Motor neuron (in vitro differentiated cells): ENCODE data around the gene ADCY5. TPM values are rescaled to one million over a fixed set of nuclear protein-coding genes. Genes with fewer than 3 reads are reported as not detected.

Source experiments
- ATAC-seq, 8 experiments: fragments of 200-7000 bp; cut with Tn5 transposase; replicated peaks in 6 of 8; 2 replicates each; pipeline ENCODE4 v1.8.0; 2021; ENCODE audit warnings: mild to moderate bottlenecking in 8 of 8, moderate library complexity in 8 of 8
- H3K27ac ChIP-seq, 2 donors: fragments of 250-450 bp; sonication (Bioruptor Pico); 2 replicates each; pipeline ENCODE4 v1.9.0; 2021; ENCODE audit warnings: antibody characterized with exemption in 2 of 2, mild to moderate bottlenecking in 2 of 2, moderate library complexity in 1 of 2
- H3K4me1 ChIP-seq, 2 donors: fragments of 250-450 bp; sonication (Bioruptor Pico); replicated peaks in 1 of 2; 2 replicates each; pipeline ENCODE4 v1.6.1; 2021; ENCODE audit warnings: antibody characterized with exemption in 2 of 2, mild to moderate bottlenecking in 2 of 2, moderate library complexity in 1 of 2
- H3K4me3 ChIP-seq, 5 donors: fragments of 250-450 bp; sonication (Bioruptor Pico); 2 replicates each; pipeline ENCODE4 v1.9.0; 2021; ENCODE audit warnings: antibody characterized with exemption in 5 of 5, mild to moderate bottlenecking in 5 of 5, moderate library complexity in 4 of 5
- WGBS, 10 experiments: fragments of 450-650 bp; shearing (Covaris generic); methylation state at CpG; one replicate each; pipeline ENCODE4 v1.0.0; 2022; 5-methylcytosine and 5-hydroxymethylcytosine counted together
- in situ Hi-C, 9 experiments: fragments of 400-800 bp; cut with MboI; loops; one replicate each; pipeline ENCODE4 v1.15.0; 2021; ENCODE audit warnings: low sequenced_read_pairs in 9 of 9, low pct_unique_long_range_greater_than_20kb in 2 of 9; ENCODE audit not compliant: unreplicated experiment in 9 of 9
- total RNA-seq, 8 experiments: library from RNA; unstranded; fragments of 300-600 nt; gene quantifications; 2 replicates each; pipeline versions ENCODE4 v1.2.3 to v1.2.4, GENCODE V29; 2022

Gene ADCY5
- total RNA-seq, 8 experiments from 2014 or later: 0.49 to 14.4 (median 8.2) TPM

GRCh38 chr3:123442125-123442524 is 6.8 kb downstream of the ADCY5 start:
- no peak overlapping the region for H3K27ac ChIP-seq
- H3K4me3 ChIP-seq: no peak overlapping the region
- H3K4me1 ChIP-seq: peaks cover 32 to 36% of the 10 kb centered on the region in 2 donors
- no peak for ATAC-seq
- 40 to 100% (median 72%) methylated on average over 1 to 8 of the region's 9 CpGs; no CpG with 5 or more reads in 3 of the 10 experiments for WGBS, 10 experiments
- in situ Hi-C loops: no loop called here

GRCh38 chr3:123439806-123440580 is 8.9 kb downstream of the ADCY5 start:
- in situ Hi-C loops: no loop called here
- Histone ChIP-seq H3K4me1 (peaks cover 17 to 18% of the 10 kb centered on the region in 2 donors), H3K27ac (no peak overlapping the region), H3K4me3 (no peak overlapping the region)
- no peak for ATAC-seq
- 16 to 100% (median 75%) methylated on average over 1 to 4 of the region's 9 CpGs; no CpG with 5 or more reads in 4 of the 10 experiments for WGBS, 10 experiments

DNA sequence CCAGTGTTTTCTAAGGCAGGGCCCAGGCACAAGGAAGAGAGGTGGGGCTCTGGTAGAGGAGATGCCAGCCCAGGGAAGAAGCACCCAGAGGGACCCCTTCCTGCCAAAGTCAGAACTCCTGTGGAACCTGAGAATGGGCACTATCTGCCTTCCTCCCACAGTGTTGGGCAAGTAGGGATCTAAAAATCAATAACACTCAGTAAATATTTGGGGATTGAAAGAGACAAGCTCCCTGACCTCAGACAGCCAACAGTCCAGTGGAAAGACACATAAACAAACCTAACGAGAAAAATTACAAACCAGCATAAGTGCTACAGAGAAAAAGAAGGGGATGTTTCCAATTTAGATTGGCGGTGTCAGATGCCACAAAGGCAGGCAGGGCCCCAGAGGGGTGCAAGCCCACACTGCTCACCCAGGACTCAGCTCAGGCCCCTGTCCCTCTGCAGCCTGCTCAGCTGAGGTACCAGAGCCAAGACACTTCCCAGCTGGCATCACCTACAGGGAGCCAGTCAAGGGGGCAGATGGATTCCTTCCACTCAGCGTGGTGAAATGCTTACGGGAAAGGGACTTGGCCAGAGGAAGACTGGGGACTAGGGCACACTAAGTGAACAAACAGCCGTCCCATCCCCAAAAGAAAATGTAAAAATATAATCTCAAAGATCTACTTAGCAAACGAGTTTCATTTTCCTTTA is 15.9 kb downstream of the ADCY5 start:
- Histone ChIP-seq H3K4me3 (no peak overlapping the region), H3K4me1 (peaks cover 9 to 14% of the 10 kb centered on the region in 2 donors), H3K27ac (no peak overlapping the region)
- in situ Hi-C loops: no loop called here
- WGBS, 10 experiments: 20 to 94% (median 75%) methylated on average over 1 to 3 of the region's 6 CpGs; no CpG with 5 or more reads in 5 of the 10 experiments
- ATAC-seq: no peak

DNA sequence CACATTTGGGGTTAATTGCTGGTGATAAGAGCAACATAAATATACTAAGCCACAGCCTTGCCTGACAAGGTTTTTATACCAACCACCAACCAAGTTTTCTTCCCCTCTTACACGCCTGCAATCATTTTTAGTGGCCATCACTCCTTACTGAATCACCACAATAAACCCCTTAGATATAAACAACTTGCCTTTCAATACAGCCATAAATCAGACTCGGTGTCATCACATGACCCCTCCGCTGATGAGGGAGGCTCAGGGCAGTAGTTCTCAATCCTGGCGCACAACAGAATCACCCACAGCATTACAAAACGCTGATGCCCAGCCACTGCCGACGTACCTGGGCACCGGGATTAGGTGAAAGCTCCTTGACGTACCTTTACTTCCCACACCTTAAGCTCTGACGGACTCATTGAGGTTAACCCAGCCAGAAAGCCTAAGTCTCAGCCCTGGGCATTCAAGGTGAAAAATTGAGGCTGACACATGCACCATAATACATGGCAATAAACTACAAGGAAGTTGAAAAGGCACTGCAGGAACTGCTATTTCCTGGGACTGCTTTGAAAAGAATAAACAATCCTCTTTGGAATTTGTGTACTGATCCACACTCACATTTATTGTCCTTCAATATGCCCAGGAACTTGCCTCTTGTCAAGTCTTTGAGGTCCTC is 17.1 kb downstream of the ADCY5 start:
- peaks cover 9 to 14% of the 10 kb centered on the region in 2 donors for H3K4me1 ChIP-seq
- H3K4me3 ChIP-seq: no peak overlapping the region
- peak in 5 of 8 experiments; percentile 91 to 96 (median 94) for ATAC-seq
- WGBS, 10 experiments: 7 to 50% (median 28%) methylated on average over 1 to 5 of the region's 10 CpGs; no CpG with 5 or more reads in 2 of the 10 experiments
- no peak overlapping the region for H3K27ac ChIP-seq
- in situ Hi-C loops: no loop called here

- 44 to 100% (median 69%) methylated on average over 1 to 5 of the region's 5 CpGs; no CpG with 5 or more reads in 2 of the 10 experiments for WGBS, 10 experiments
- no peak overlapping the region for H3K27ac ChIP-seq
- H3K4me1 ChIP-seq: peaks cover 9 to 14% of the 10 kb centered on the region in 2 donors
- in situ Hi-C loops: no loop called here
- no peak for ATAC-seq
- H3K4me3 ChIP-seq: no peak overlapping the region
Observed at GRCh38 chr3:123431007-123431657, 17.8 kb downstream of the ADCY5 start.

GRCh38 chr3:123430266-123430665 is 18.6 kb downstream of the ADCY5 start:
- no peak for ATAC-seq
- H3K4me3 ChIP-seq: no peak overlapping the region
- H3K27ac ChIP-seq: no peak overlapping the region
- in situ Hi-C loops: no loop called here
- WGBS, 10 experiments: 51 to 100% (median 100%) methylated on average over 1 to 5 of the region's 11 CpGs; no CpG with 5 or more reads in 5 of the 10 experiments
- H3K4me1 ChIP-seq: peaks cover 9 to 14% of the 10 kb centered on the region in 2 donors

GRCh38 chr3:123429362-123430125 is 19.3 kb downstream of the ADCY5 start:
- peaks cover 9 to 14% of the 10 kb centered on the region in 2 donors for H3K4me1 ChIP-seq
- H3K27ac ChIP-seq: no peak overlapping the region
- in situ Hi-C loops: no loop called here
- H3K4me3 ChIP-seq: no peak overlapping the region
- WGBS, 10 experiments: no CpG with 5 or more reads among the region's 10 CpGs
- ATAC-seq: no peak

GRCh38 chr3:123424999-123425712 is 23.7 kb downstream of the ADCY5 start:
- no peak for ATAC-seq
- WGBS, 10 experiments: 19 to 98% (median 54%) methylated on average over 1 to 6 of the region's 8 CpGs; no CpG with 5 or more reads in 6 of the 10 experiments
- in situ Hi-C loops: no loop called here

DNA sequence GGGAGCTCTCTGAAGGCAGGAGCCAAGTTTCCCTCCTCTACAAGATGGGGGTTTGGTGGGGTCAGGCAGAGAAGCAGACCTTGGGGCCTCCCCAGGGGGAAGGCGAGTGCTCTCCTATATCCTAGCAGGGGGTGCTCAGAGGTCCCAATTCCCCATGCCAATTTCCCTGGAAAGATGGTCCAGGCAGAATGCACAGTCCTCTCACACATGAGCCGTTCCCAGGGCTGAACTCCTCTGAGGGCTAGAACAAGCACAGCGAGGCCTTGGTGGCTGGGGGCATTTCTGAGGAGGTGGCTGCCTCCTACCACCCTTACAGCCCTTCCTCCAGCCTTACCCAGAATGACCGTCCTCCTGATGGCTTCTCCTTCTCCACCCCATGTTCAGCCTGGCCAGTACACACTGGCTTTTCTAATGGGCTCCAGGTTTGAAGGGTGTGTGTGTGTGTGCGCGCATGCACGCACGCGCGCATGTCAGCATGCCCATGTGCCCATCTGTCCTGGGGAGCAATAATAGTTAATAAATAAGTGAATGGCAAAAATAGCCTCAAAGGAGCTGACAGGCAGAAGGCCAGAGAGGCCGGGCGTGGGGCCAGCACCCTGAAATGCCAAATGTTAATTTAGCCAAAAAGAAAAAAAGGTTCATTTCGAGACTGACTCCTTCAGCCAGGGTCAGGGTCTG is 24.4 kb downstream of the ADCY5 start:
- Histone ChIP-seq H3K4me3 (no peak overlapping the region), H3K27ac (no peak overlapping the region), H3K4me1 (peaks cover 2 to 7% of the 10 kb centered on the region in 2 donors)
- peak in 1 of 8 experiments; percentile 76 for ATAC-seq
- in situ Hi-C loops: no loop called here
- WGBS, 10 experiments: 0 to 100% (median 89%) methylated on average over 1 to 6 of the region's 13 CpGs; no CpG with 5 or more reads in 4 of the 10 experiments

More at GRCh38 chr3:123424999-123425712, 23.7 kb downstream of the ADCY5 start:
- Histone ChIP-seq H3K4me3 (no peak overlapping the region), H3K4me1 (peaks cover 2 to 7% of the 10 kb centered on the region in 2 donors), H3K27ac (no peak overlapping the region)

DNA sequence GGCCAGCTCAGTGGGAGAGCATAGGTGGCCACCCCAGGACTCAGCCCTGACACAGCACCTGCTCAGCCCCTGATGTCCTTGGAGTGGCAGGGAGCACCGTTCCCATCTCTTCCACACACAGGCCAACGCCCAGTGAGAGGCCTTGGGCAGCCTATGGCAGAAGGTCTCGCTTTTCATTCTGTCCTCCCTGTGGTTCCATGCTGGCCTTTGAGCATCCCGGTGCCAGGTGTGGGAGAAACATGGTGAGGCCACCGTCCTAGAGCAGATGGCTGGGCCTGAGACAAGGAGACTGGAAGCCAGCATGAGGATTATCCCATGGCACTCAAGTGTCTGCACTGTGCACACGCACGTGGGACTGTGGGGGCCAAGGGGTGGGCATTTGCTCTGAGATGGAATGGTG is 25.1 kb downstream of the ADCY5 start:
- Histone ChIP-seq H3K4me3 (no peak overlapping the region), H3K4me1 (peaks cover 2 to 7% of the 10 kb centered on the region in 2 donors), H3K27ac (no peak overlapping the region)
- 80 to 90% methylated on average over 2 of the region's 7 CpGs; no CpG with 5 or more reads in 8 of the 10 experiments for WGBS, 10 experiments
- no peak for ATAC-seq
- in situ Hi-C loops: no loop called here

GRCh38 chr3:123423031-123423430 is 25.9 kb downstream of the ADCY5 start:
- peaks cover 2 to 7% of the 10 kb centered on the region in 2 donors for H3K4me1 ChIP-seq
- in situ Hi-C loops: no loop called here
- no peak overlapping the region for H3K27ac ChIP-seq
- WGBS, 10 experiments: 80 to 100% methylated on average over 1 of the region's 12 CpGs; no CpG with 5 or more reads in 8 of the 10 experiments
- H3K4me3 ChIP-seq: no peak overlapping the region
- no peak for ATAC-seq
